Brain microvascular endothelial cell (primary cell): ENCODE results near the gene CDS1.
"Not testable (repeated sequence)": the region's sequence is repeated elsewhere in the genome, so short reads cannot be mapped to it uniquely, and the experiment has no call there.

Experiments used
- DNase-seq: peaks from one replicate; pipeline ENCODE4 v3.0.0-alpha.2; 2020
- H3K27ac ChIP-seq: fragments of 250-450 bp; sonication (Bioruptor Pico); 2 replicates; pipeline ENCODE4 v1.5.1; 2020; ENCODE audit warnings: mild to moderate bottlenecking, moderate library complexity
- H3K27me3 ChIP-seq: fragments of 250-450 bp; sonication (Bioruptor Pico); replicated peaks from 2 replicates; pipeline ENCODE4 v1.5.1; 2020; ENCODE audit warnings: mild to moderate bottlenecking
- H3K36me3 ChIP-seq: fragments of 250-450 bp; sonication (Bioruptor Pico); replicated peaks from 2 replicates; pipeline ENCODE4 v1.5.1; 2020; ENCODE audit warnings: mild to moderate bottlenecking
- H3K4me3 ChIP-seq: 2 replicates; pipeline ENCODE4 v1.5.1; 2011; ENCODE audit warnings: low read depth, mild to moderate bottlenecking, control low read depth, low read length, moderate library complexity
- CTCF ChIP-seq: IDR thresholded peaks from 2 replicates; pipeline ENCODE4 v1.5.1; 2011; ENCODE audit warnings: low read depth, mild to moderate bottlenecking, moderate library complexity, low read length, control low read depth, inconsistent platforms; ENCODE audit errors: missing control alignments
- in situ Hi-C: cut with HindIII; loops from 2 replicates; pipeline ENCODE4 v1.10.0; 2017; ENCODE audit warnings: low sequenced_read_pairs, low pct_ligation_motif_present

The CDS1 gene

DNA sequence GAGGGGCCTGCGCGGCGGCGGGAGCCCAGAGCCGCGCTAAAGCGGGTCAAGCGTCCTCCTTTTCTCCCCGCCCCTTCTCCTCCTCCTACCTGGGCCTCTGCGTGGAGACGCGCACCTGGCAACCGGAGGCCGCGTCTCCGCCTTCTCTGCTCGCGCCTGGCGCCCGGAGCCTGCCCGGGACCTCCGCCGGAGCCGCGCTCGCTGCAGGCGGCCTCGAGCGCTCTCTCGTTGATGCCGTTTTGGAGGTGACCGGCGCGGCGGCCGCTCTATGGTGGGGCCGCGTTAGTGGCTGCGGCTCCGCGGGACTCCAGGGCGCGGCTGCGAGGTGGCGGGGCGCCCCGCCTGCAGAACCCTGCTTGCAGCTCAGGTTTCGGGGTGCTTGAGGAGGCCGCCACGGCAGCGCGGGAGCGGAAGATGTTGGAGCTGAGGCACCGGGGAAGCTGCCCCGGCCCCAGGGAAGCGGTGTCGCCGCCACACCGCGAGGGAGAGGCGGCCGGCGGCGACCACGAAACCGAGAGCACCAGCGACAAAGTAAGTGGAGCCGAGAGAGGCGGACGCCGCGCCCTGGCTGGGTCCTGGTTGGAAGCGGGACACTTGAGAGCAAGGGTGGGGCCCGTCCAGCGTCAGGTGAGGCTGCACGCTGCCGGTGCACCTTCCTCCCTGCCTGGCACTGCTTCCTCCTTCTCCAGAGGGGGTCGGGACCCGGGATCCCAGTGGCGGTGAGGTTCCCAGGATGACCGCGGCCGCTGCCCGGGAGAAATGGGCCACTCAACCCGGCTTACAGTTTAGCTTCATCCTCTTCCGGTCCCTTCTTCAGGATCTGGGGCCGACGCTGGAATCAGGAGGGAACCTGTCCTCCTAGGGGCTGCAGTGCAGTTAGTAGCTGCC, at the start of gene CDS1:
CDS1 (plus strand) TSS at position 140 of the 888 bp plus-strand sequence; CDS start at position 415, 275 bp downstream.
- Histone ChIP-seq H3K27ac (no peak within 1 kb of the TSS), H3K4me3 (peak within 1 kb of the TSS; percentile 60), H3K27me3 (no peaks in the 10 kb centered on the region), H3K36me3 (no peaks in the 10 kb centered on the region)
- TF ChIP-seq CTCF = no peak
- no peak for DNase-seq
- in situ Hi-C loops = no loop called here

DNA sequence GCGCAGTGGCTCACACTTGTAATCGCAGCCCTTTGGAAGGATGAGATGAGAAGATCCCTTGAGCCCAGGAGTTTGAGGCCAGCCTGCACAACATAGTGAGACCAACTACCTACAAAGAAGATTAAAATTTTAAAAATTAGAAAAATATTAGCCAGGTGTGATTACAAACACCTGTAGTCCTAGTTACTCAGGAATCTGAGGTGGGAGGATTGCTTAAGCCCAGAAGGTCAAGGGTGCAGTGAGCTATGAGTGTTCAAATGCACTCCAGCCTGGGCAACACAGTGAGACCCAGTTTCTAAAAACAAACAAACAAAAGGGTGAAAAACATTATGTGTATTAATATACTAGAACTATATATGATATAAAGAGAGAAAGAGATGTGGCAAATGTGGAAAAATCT, 47.0 kb upstream of the CDS1 start:
- Histone ChIP-seq H3K36me3 (no peaks in the 10 kb centered on the region), H3K27ac (no peak overlapping the region), H3K27me3 (no peaks in the 10 kb centered on the region), H3K4me3 (no peak overlapping the region)
- DNase-seq = no peak
- in situ Hi-C loops = no loop called here
- no peak for TF ChIP-seq CTCF

DNA sequence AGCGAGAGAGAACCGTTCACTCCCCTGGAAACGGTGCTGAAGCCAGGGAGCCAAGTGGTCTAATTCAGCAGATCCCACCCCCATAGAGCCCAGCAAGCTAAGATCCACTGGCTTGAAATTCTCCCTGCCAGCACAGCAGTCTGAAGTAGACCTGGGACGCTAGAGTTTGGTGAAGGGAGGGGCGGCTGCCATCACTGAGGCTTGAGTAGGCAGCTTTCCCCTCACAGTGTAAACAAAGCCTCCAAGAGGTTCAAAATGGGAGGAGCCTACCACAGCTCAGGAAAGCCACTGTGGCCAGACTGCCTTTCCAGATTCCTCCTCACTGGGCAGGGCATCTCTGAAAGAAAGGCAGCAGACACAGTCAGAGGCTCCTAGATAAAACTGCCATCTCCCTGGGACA, 37.8 kb upstream of the CDS1 start:
- Histone ChIP-seq H3K27ac (no peak overlapping the region), H3K27me3 (no peaks in the 10 kb centered on the region), H3K36me3 (no peaks in the 10 kb centered on the region), H3K4me3 (no peak overlapping the region)
- DNase-seq = no peak
- in situ Hi-C loops = no loop called here
- no peak for TF ChIP-seq CTCF

DNA sequence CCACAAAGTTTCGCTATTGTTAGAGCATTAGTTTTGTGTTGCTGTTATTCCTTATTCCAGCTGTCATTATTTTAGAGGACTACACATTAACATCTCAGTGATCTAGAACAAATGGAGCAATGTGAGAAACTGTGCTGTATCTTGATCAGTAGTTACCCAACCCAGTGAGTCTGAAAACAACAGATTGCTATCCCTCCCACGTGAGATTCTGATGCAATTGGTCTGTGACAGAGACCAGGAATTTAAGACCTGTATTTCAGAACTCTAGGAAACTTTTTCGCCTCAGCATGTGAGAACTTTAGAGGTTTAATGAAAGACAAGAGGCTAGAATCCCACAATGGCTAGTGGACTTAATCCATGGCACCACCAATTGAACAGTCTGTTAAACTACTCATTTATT, 35.7 kb upstream of the CDS1 start:
- in situ Hi-C loops = no loop called here
- TF ChIP-seq CTCF = no peak
- no peak overlapping the region for H3K4me3 ChIP-seq
- no peak for DNase-seq
- no peak overlapping the region for H3K27ac ChIP-seq
- H3K27me3 ChIP-seq = no peaks in the 10 kb centered on the region
- no peaks in the 10 kb centered on the region for H3K36me3 ChIP-seq

- H3K27me3 ChIP-seq, H3K4me3 ChIP-seq, in situ Hi-C loops, H3K36me3 ChIP-seq, H3K27ac ChIP-seq, DNase-seq: not testable (repeated sequence)
These were observed 33.7 kb upstream of the CDS1 start for GRCh38 chr4:84549191-84549590.

DNA sequence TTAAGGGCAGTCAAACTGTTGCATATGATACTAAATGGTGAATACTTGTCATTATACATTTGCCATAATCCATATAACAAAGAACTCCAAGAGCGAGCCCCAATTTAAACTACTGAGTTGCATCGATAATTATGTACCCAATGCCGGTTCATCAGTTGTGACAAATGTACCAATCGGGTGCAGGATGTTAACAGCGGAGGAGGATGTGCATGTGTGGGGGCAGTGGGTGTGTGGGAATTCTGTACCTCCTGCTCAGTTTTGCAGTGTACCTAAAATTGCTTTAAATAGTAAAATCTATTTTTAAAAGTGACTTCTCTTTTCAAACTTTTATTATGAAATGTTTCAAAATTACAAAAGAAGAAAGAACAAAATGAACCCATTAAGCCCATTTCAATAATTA, 20.8 kb upstream of the CDS1 start:
- no peak for TF ChIP-seq CTCF
- Histone ChIP-seq H3K4me3 (no peak overlapping the region), H3K27ac (no peak overlapping the region), H3K36me3 (no peaks in the 10 kb centered on the region), H3K27me3 (no peaks in the 10 kb centered on the region)
- in situ Hi-C loops = no loop called here
- no peak for DNase-seq
